Suprapubic skin (tissue), 4 donors: ENCODE results near the gene NUDT6. TPM values are rescaled to one million over a fixed set of nuclear protein-coding genes. Genes with fewer than 3 reads are reported as not detected.
"Not testable (repeated sequence)": the region's sequence is repeated elsewhere in the genome, so short reads cannot be mapped to it uniquely, and the experiment has no call there.

Experiments
- DNase-seq, 2 donors: peaks; one replicate each; pipeline ENCODE4 v3.0.0-alpha.2; 2019; ENCODE audit warnings: low spot score in 2 of 2
- H3K27ac ChIP-seq: fragments of 200-600 bp; sonication (generic); one replicate; pipeline ENCODE4 v1.5.1; 2019
- H3K27me3 ChIP-seq: fragments of 200-600 bp; sonication (generic); one replicate; pipeline ENCODE4 v1.5.1; 2019
- H3K36me3 ChIP-seq: fragments of 200-600 bp; sonication (generic); one replicate; pipeline ENCODE4 v1.5.1; 2019
- H3K4me1 ChIP-seq: fragments of 200-600 bp; sonication (generic); one replicate; pipeline ENCODE4 v1.5.1; 2019
- H3K4me3 ChIP-seq: fragments of 200-600 bp; sonication (generic); one replicate; pipeline ENCODE4 v1.5.1; 2019; ENCODE audit warnings: mild to moderate bottlenecking
- H3K9me3 ChIP-seq: fragments of 200-600 bp; sonication (generic); one replicate; pipeline ENCODE4 v1.5.1; 2019
- EP300 ChIP-seq: sonication (generic); formaldehyde crosslinking; IDR thresholded peaks from one replicate; pipeline ENCODE4 v1.6.1; 2017; ENCODE audit warnings: antibody characterized with exemption
- POLR2A ChIP-seq, 2 donors: fragments of 450-650 bp; IDR thresholded peaks; one replicate each; pipeline ENCODE4 v1.6.1; 2017; ENCODE audit warnings: antibody characterized with exemption in 2 of 2, mild to moderate bottlenecking in 2 of 2, moderate library complexity in 2 of 2
- POLR2AphosphoS5 ChIP-seq, 3 donors: sonication (generic); formaldehyde crosslinking; IDR thresholded peaks; one replicate each; pipeline ENCODE4 v1.6.1; 2017; ENCODE audit warnings: antibody characterized with exemption in 3 of 3
- whole genome bisulfite sequencing: methylation state at CpG from one replicate; pipeline ENCODE4 v1.1.5; 2018; 5-methylcytosine and 5-hydroxymethylcytosine counted together
- total RNA-seq, 4 donors: library from RNA; depleted of rRNA; stranded (reverse); fragments of >200 nt; gene quantifications; one replicate each; pipeline ENCODE4 v1.1.0, GENCODE V29; 2016
- TF ChIP-seq, protein P1 (sequence below), 2 donors: fragments of 200-600 bp in 1 of 2; fragments of 450-650 bp in 1 of 2; sonication (generic) in 1 of 2; IDR thresholded peaks; one replicate each; pipeline ENCODE4 v1.5.1; 2016 to 2019; ENCODE audit warnings: antibody characterized with exemption in 2 of 2, mild to moderate bottlenecking in 1 of 2, moderate library complexity in 1 of 2

NUDT6 gene
- total RNA-seq, 4 donors from 2014 or later = 5.3 to 8.1 (median 7.0) TPM

- Histone ChIP-seq H3K27me3 (no peaks in the 10 kb centered on the region), H3K36me3 (no peaks in the 10 kb centered on the region), H3K4me3 (no peak overlapping the region), H3K27ac (no peak overlapping the region), H3K9me3 (no peaks in the 10 kb centered on the region), H3K4me1 (no peaks in the 10 kb centered on the region)
- TF ChIP-seq POLR2AphosphoS5 (IDR thresholded peaks at IDR 0.05) (no peak), EP300 (no peak), POLR2A (IDR thresholded peaks at IDR 0.05) (no peak)
- TF ChIP-seq, protein P1, sequence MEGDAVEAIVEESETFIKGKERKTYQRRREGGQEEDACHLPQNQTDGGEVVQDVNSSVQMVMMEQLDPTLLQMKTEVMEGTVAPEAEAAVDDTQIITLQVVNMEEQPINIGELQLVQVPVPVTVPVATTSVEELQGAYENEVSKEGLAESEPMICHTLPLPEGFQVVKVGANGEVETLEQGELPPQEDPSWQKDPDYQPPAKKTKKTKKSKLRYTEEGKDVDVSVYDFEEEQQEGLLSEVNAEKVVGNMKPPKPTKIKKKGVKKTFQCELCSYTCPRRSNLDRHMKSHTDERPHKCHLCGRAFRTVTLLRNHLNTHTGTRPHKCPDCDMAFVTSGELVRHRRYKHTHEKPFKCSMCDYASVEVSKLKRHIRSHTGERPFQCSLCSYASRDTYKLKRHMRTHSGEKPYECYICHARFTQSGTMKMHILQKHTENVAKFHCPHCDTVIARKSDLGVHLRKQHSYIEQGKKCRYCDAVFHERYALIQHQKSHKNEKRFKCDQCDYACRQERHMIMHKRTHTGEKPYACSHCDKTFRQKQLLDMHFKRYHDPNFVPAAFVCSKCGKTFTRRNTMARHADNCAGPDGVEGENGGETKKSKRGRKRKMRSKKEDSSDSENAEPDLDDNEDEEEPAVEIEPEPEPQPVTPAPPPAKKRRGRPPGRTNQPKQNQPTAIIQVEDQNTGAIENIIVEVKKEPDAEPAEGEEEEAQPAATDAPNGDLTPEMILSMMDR (IDR thresholded peaks at IDR 0.05) = no peak
- no peak for DNase-seq
- 90% methylated on average over 5 of the region's 5 CpGs for WGBS
Measured at GRCh38 chr4:122875949-122876348, 46.4 kb downstream of the NUDT6 start.

DNA sequence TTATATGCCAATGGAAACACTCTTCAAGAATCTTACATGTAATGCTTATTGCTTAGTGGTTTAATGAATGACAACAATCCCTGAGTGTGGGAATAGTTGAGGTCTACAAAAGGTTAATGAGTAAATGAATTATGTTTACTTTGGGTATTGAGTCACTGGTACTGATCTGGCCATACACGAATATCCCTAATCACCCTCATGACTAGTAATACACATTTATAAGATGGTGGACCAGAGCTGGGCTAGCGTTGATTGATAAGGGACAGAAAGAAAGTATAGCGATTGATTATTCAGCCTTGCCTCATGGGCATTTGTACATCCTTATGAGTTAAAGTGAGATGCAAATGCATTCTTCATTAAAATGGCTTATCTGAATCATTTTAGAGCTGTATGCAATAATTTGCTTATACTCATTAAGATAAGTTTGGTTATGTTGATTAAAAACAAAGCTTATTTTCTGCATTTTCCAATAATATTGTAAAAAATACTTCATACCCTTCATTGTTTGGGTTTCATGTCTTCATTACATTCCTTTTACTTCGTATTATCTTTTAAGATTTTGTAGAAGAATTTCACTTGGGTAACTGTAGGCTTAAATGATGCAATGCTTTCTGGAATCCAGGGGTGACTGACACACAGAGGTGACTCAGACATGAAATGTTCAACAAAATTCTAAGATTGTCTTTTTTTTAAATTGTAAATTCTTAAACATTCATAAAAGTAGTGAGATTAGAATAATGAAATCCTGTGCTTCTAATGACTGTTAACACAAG, 48.4 kb downstream of the NUDT6 start:
- DNase-seq = no peak
- Histone ChIP-seq H3K27ac (no peak overlapping the region), H3K36me3 (no peaks in the 10 kb centered on the region), H3K9me3 (no peaks in the 10 kb centered on the region), H3K27me3 (no peaks in the 10 kb centered on the region), H3K4me1 (no peaks in the 10 kb centered on the region), H3K4me3 (no peak overlapping the region)
- 82% methylated on average over 4 of the region's 4 CpGs for WGBS
- TF ChIP-seq POLR2AphosphoS5 (IDR thresholded peaks at IDR 0.05) = no peak
- TF ChIP-seq POLR2A (IDR thresholded peaks at IDR 0.05) = no peak
- TF ChIP-seq, protein P1 (IDR thresholded peaks at IDR 0.05) = no peak
- TF ChIP-seq EP300 = no peak

- H3K27ac ChIP-seq = no peak overlapping the region
- WGBS = 81% methylated on average over 1 of the region's 1 CpG
Measured at GRCh38 chr4:122873146-122873545, 49.3 kb downstream of the NUDT6 start.

DNA sequence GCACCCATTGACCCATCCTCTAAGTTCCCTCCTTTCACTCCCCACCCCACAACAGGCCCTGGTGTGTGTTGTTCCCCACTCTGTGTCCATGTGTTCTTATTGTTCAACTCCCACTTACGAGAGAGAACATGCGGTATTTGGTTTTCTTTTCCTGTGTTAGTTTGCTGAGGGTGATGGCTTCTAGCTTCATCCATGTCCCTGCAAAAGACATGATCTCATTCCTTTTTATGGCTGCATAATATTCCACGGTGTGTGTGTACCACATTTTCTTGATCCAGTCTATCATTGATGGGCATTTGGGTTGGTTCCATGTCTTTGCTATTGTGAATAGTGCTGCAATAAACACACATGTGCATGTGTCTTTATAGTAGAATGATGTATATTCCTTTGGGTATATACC, 54.2 kb downstream of the NUDT6 start:
- H3K4me3 ChIP-seq, H3K27ac ChIP-seq, H3K4me1 ChIP-seq, H3K27me3 ChIP-seq, DNase-seq, H3K9me3 ChIP-seq, H3K36me3 ChIP-seq: not testable (repeated sequence)
- WGBS = 94% methylated on average over 3 of the region's 3 CpGs

More at GRCh38 chr4:122873146-122873545, 49.3 kb downstream of the NUDT6 start:
- TF ChIP-seq, protein P1 (IDR thresholded peaks at IDR 0.05) = no peak
- no peaks in the 10 kb centered on the region for H3K27me3 ChIP-seq
- H3K4me1 ChIP-seq = no peaks in the 10 kb centered on the region
- DNase-seq = no peak
- no peaks in the 10 kb centered on the region for H3K36me3 ChIP-seq
- no peak overlapping the region for H3K4me3 ChIP-seq
- no peaks in the 10 kb centered on the region for H3K9me3 ChIP-seq

- WGBS = 74% methylated on average over 4 of the region's 4 CpGs
- TF ChIP-seq POLR2AphosphoS5 (IDR thresholded peaks at IDR 0.05) (no peak), POLR2A (IDR thresholded peaks at IDR 0.05) (no peak), EP300 (no peak)
- TF ChIP-seq, protein P1 (IDR thresholded peaks at IDR 0.05) = no peak
- H3K4me1 ChIP-seq = no peaks in the 10 kb centered on the region
- no peaks in the 10 kb centered on the region for H3K36me3 ChIP-seq
- no peaks in the 10 kb centered on the region for H3K27me3 ChIP-seq
- H3K9me3 ChIP-seq = no peaks in the 10 kb centered on the region
- H3K27ac ChIP-seq = no peak overlapping the region
- no peak overlapping the region for H3K4me3 ChIP-seq
- no peak for DNase-seq
Measured at GRCh38 chr4:122865425-122865824, 57.0 kb downstream of the NUDT6 start.

DNA sequence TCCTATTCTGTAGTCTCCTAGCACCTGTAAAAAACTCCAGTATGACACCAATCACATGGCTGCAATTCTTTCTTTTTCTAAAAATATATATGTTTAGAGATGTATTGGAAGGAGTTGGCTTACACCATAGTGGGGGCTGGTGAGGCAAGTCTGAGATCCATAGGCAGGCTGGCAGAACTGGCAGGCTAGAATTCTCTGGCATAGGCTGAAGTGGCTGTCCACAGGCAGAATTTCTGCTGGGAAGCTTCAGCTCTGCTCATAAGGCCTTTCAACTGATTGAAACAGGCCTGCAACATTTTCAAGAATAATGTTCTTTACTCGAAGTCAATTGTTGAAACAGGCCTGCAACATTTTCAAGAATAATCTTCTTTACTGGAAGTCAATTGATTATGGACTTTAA, 58.8 kb downstream of the NUDT6 start:
- 76% methylated on average over 1 of the region's 1 CpG for WGBS
- no peaks in the 10 kb centered on the region for H3K36me3 ChIP-seq
- no peaks in the 10 kb centered on the region for H3K4me1 ChIP-seq
- no peak overlapping the region for H3K27ac ChIP-seq
- H3K27me3 ChIP-seq = no peaks in the 10 kb centered on the region
- no peak overlapping the region for H3K4me3 ChIP-seq
- no peaks in the 10 kb centered on the region for H3K9me3 ChIP-seq
- DNase-seq = no peak
- TF ChIP-seq POLR2A (IDR thresholded peaks at IDR 0.05) = no peak
- TF ChIP-seq, protein P1 (IDR thresholded peaks at IDR 0.05) = no peak
- TF ChIP-seq POLR2AphosphoS5 (IDR thresholded peaks at IDR 0.05) = no peak
- TF ChIP-seq EP300 = no peak
